ENCODE data around the gene NKPD1. TPM values are rescaled to one million over a fixed set of nuclear protein-coding genes. Genes with fewer than 3 reads are reported as not detected.

NKPD1 gene
- polyA plus RNA-seq, 1 experiment: 0.05 TPM

GRCh38 chr19:45113628-45114027 lies 47.2 kb downstream of the NKPD1 start:
- Histone ChIP-seq H3K4me3 (ENCODE audit: low read depth, low read length) (no peak overlapping the region), H3K36me3 (ENCODE audit: control insufficient read depth, insufficient read depth, low read length) (no peaks in the 10 kb centered on the region), H3K27me3 (ENCODE audit: control insufficient read depth, insufficient read depth, low read length) (no peaks in the 10 kb centered on the region)
- POLR2A ChIA-PET: no interaction called here
- CTCF ChIA-PET: interaction anchor here (1.2 to 2.9 kb wide), 2 partner anchors 11 to 17 kb away, joined by 3 to 18 read pairs; no protein-coding TSS in a partner anchor
- DNase-seq (ENCODE audit: low read depth): no peak
- TF ChIP-seq, protein P1, sequence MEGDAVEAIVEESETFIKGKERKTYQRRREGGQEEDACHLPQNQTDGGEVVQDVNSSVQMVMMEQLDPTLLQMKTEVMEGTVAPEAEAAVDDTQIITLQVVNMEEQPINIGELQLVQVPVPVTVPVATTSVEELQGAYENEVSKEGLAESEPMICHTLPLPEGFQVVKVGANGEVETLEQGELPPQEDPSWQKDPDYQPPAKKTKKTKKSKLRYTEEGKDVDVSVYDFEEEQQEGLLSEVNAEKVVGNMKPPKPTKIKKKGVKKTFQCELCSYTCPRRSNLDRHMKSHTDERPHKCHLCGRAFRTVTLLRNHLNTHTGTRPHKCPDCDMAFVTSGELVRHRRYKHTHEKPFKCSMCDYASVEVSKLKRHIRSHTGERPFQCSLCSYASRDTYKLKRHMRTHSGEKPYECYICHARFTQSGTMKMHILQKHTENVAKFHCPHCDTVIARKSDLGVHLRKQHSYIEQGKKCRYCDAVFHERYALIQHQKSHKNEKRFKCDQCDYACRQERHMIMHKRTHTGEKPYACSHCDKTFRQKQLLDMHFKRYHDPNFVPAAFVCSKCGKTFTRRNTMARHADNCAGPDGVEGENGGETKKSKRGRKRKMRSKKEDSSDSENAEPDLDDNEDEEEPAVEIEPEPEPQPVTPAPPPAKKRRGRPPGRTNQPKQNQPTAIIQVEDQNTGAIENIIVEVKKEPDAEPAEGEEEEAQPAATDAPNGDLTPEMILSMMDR (IDR thresholded peaks at IDR 0.05; ENCODE audit: insufficient read depth, low read depth, low read length): no peak

GRCh38 chr19:45112111-45112827 lies 48.5 kb downstream of the NKPD1 start:
- ChIA-PET CTCF (interaction anchor here (2.9 kb wide), 1 partner anchor 13 kb away, joined by 18 read pairs; no protein-coding TSS in a partner anchor), POLR2A (no interaction called here)
- Histone ChIP-seq H3K36me3 (ENCODE audit: control insufficient read depth, insufficient read depth, low read length) (no peaks in the 10 kb centered on the region), H3K27me3 (ENCODE audit: control insufficient read depth, insufficient read depth, low read length) (no peaks in the 10 kb centered on the region), H3K4me3 (ENCODE audit: low read depth, low read length) (no peak overlapping the region)
- TF ChIP-seq, protein P1 (IDR thresholded peaks at IDR 0.05; ENCODE audit: insufficient read depth, low read depth, low read length): no peak
- no peak for DNase-seq (ENCODE audit: low read depth)

Other genes starting within 250 kb of the NKPD1 start
- 3.8 and 4.9 TPM in 2 replicates for gene APOC1, start 246.4 kb downstream of the NKPD1 start, polyA plus RNA-seq (2011; rRNA removed)
- not detected in 2 replicates for gene APOC4, start 218.7 kb downstream of the NKPD1 start, polyA plus RNA-seq (2011; rRNA removed)
- not detected in 2 replicates for gene APOC2, start 214.9 kb downstream of the NKPD1 start, polyA plus RNA-seq (2011; rRNA removed)
- 65.2 and 127 TPM in 2 replicates for gene CLPTM1, start 205.6 kb downstream of the NKPD1 start, polyA plus RNA-seq (2011; rRNA removed)
- gene RELB, start 159.5 kb downstream of the NKPD1 start, polyA plus RNA-seq (2011; rRNA removed): 6.7 and 11.6 TPM in 2 replicates
- 13.6 and 15.9 TPM in 2 replicates for gene CLASRP, start 121.9 kb downstream of the NKPD1 start, polyA plus RNA-seq (2011; rRNA removed)
- gene ZNF296, start 84.5 kb downstream of the NKPD1 start, polyA plus RNA-seq (2011; rRNA removed): 0.09 TPM in 1 of 2 replicates, not detected in the other
- 17.0 and 25.0 TPM in 2 replicates for gene GEMIN7, start 81.7 kb downstream of the NKPD1 start, polyA plus RNA-seq (2011; rRNA removed)
- 10.8 and 16.1 TPM in 2 replicates for gene PPP1R37, start 67.8 kb downstream of the NKPD1 start, polyA plus RNA-seq (2011; rRNA removed)
- gene TRAPPC6A, start 17.3 kb upstream of the NKPD1 start, polyA plus RNA-seq (2011; rRNA removed): 9.7 and 15.0 TPM in 2 replicates
- gene BLOC1S3, start 17.8 kb upstream of the NKPD1 start, polyA plus RNA-seq (2011; rRNA removed): 7.1 and 8.3 TPM in 2 replicates
- 0.04 TPM in 1 of 2 replicates, not detected in the other for gene EXOC3L2, start 84.4 kb upstream of the NKPD1 start, polyA plus RNA-seq (2011; rRNA removed)
- 10.9 and 17.1 TPM in 2 replicates for gene MARK4, start 90.3 kb upstream of the NKPD1 start, polyA plus RNA-seq (2011; rRNA removed)
- not detected in 2 replicates for gene CKM, start 161.9 kb upstream of the NKPD1 start, polyA plus RNA-seq (2011; rRNA removed)
- gene KLC3, start 179.8 kb upstream of the NKPD1 start, polyA plus RNA-seq (2011; rRNA removed): 0.09 TPM in 1 of 2 replicates, not detected in the other
- gene ERCC2, start 209.6 kb upstream of the NKPD1 start, polyA plus RNA-seq (2011; rRNA removed): 63.7 and 94.6 TPM in 2 replicates
- gene PPP1R13L, start 244.1 kb upstream of the NKPD1 start, polyA plus RNA-seq (2011; rRNA removed): 5.4 and 12.3 TPM in 2 replicates
- 3.0 and 3.6 TPM in 2 replicates for gene POLR1G, start 245.7 kb upstream of the NKPD1 start, polyA plus RNA-seq (2011; rRNA removed)

Measured in BJ (cell line).